H1 (cell line): ENCODE data around the gene OR6N2. TPM values are rescaled to one million over a fixed set of nuclear protein-coding genes. Genes with fewer than 3 reads are reported as not detected.

Source experiments
- CREB1 ChIP-seq: IDR thresholded peaks from 2 replicates; pipeline ENCODE4 v1.6.1; 2012; ENCODE audit warnings: inconsistent platforms
- EZH2 ChIP-seq: fragments of 200-600 bp; sonication (generic); IDR thresholded peaks from 2 replicates; pipeline ENCODE4 v1.7.1; 2012; ENCODE audit warnings: low read depth, mild to moderate bottlenecking, moderate library complexity, low read length, inconsistent platforms; ENCODE audit not compliant: severe bottlenecking
- GABPA ChIP-seq: IDR thresholded peaks from 2 replicates; pipeline ENCODE4 v1.6.1; 2011; ENCODE audit warnings: mild to moderate bottlenecking, low read length, moderate library complexity, borderline replicate concordance; ENCODE audit not compliant: insufficient read depth
- JUND ChIP-seq: IDR thresholded peaks from 2 replicates; pipeline ENCODE4 v1.6.1; 2011; ENCODE audit warnings: mild to moderate bottlenecking, improper control_type of control experiment, low read length
- PHF8 ChIP-seq: fragments of 200-600 bp; sonication (generic); conservative IDR thresholded peaks from 2 replicates; pipeline ENCODE4 v1.7.1; 2012; ENCODE audit warnings: low read depth, mild to moderate bottlenecking, inconsistent platforms, low read length, moderate library complexity
- RBBP5 ChIP-seq: IDR thresholded peaks from 2 replicates; pipeline ENCODE4 v1.7.1; 2012; ENCODE audit warnings: low read depth, mild to moderate bottlenecking, inconsistent platforms, low read length, moderate library complexity, borderline replicate concordance
- SP1 ChIP-seq: IDR thresholded peaks from 2 replicates; pipeline ENCODE4 v1.6.1; 2011; ENCODE audit warnings: low read depth, low read length
- TAF7 ChIP-seq: optimal IDR thresholded peaks from 2 replicates; pipeline ENCODE3; 2011; ENCODE audit warnings: low read depth, mild to moderate bottlenecking, inconsistent platforms, low read length, moderate library complexity, borderline replicate concordance
- polyA plus RNA-seq, 7 experiments: library from polyadenylated mRNA; depleted of rRNA in 3 of 7; stranded (reverse) in 5 of 7; unstranded in 2 of 7; fragments of >200 nt in 5 of 7; fragments of 200-250 nt in 2 of 7; gene quantifications; 1 replicate in 5 of 7; 2 replicates in 1 of 7; 4 replicates in 1 of 7; pipeline versions ENCODE4 v1.2.1 to v1.2.3, GENCODE V29; 2011 to 2013; ENCODE audit warnings: missing spikeins in 2 of 7, mixed read lengths in 2 of 7
- total RNA-seq: library from RNA; stranded (reverse); fragmentation: NEBNext Ultra II Directional; extraction: Animal tissue kit (Norgen Biotek cat#: 25700); gene quantifications from 2 replicates; pipeline ENCODE4 v1.2.1, GENCODE V29; 2021
- TF ChIP-seq, protein P1 (sequence below): fragments of 300-600 bp; sonication (generic); IDR thresholded peaks from 2 replicates; pipeline ENCODE4 v1.7.1; 2012; ENCODE audit warnings: low read length, moderate library complexity, mild to moderate bottlenecking, inconsistent platforms; ENCODE audit not compliant: insufficient replicate concordance

OR6N2 gene
- total and polyA plus RNA-seq, 2 of the 8 experiments (the other 6 are each of a cell fraction or from before 2014, with no cell fraction given), result not detected

- TF ChIP-seq, protein P1, sequence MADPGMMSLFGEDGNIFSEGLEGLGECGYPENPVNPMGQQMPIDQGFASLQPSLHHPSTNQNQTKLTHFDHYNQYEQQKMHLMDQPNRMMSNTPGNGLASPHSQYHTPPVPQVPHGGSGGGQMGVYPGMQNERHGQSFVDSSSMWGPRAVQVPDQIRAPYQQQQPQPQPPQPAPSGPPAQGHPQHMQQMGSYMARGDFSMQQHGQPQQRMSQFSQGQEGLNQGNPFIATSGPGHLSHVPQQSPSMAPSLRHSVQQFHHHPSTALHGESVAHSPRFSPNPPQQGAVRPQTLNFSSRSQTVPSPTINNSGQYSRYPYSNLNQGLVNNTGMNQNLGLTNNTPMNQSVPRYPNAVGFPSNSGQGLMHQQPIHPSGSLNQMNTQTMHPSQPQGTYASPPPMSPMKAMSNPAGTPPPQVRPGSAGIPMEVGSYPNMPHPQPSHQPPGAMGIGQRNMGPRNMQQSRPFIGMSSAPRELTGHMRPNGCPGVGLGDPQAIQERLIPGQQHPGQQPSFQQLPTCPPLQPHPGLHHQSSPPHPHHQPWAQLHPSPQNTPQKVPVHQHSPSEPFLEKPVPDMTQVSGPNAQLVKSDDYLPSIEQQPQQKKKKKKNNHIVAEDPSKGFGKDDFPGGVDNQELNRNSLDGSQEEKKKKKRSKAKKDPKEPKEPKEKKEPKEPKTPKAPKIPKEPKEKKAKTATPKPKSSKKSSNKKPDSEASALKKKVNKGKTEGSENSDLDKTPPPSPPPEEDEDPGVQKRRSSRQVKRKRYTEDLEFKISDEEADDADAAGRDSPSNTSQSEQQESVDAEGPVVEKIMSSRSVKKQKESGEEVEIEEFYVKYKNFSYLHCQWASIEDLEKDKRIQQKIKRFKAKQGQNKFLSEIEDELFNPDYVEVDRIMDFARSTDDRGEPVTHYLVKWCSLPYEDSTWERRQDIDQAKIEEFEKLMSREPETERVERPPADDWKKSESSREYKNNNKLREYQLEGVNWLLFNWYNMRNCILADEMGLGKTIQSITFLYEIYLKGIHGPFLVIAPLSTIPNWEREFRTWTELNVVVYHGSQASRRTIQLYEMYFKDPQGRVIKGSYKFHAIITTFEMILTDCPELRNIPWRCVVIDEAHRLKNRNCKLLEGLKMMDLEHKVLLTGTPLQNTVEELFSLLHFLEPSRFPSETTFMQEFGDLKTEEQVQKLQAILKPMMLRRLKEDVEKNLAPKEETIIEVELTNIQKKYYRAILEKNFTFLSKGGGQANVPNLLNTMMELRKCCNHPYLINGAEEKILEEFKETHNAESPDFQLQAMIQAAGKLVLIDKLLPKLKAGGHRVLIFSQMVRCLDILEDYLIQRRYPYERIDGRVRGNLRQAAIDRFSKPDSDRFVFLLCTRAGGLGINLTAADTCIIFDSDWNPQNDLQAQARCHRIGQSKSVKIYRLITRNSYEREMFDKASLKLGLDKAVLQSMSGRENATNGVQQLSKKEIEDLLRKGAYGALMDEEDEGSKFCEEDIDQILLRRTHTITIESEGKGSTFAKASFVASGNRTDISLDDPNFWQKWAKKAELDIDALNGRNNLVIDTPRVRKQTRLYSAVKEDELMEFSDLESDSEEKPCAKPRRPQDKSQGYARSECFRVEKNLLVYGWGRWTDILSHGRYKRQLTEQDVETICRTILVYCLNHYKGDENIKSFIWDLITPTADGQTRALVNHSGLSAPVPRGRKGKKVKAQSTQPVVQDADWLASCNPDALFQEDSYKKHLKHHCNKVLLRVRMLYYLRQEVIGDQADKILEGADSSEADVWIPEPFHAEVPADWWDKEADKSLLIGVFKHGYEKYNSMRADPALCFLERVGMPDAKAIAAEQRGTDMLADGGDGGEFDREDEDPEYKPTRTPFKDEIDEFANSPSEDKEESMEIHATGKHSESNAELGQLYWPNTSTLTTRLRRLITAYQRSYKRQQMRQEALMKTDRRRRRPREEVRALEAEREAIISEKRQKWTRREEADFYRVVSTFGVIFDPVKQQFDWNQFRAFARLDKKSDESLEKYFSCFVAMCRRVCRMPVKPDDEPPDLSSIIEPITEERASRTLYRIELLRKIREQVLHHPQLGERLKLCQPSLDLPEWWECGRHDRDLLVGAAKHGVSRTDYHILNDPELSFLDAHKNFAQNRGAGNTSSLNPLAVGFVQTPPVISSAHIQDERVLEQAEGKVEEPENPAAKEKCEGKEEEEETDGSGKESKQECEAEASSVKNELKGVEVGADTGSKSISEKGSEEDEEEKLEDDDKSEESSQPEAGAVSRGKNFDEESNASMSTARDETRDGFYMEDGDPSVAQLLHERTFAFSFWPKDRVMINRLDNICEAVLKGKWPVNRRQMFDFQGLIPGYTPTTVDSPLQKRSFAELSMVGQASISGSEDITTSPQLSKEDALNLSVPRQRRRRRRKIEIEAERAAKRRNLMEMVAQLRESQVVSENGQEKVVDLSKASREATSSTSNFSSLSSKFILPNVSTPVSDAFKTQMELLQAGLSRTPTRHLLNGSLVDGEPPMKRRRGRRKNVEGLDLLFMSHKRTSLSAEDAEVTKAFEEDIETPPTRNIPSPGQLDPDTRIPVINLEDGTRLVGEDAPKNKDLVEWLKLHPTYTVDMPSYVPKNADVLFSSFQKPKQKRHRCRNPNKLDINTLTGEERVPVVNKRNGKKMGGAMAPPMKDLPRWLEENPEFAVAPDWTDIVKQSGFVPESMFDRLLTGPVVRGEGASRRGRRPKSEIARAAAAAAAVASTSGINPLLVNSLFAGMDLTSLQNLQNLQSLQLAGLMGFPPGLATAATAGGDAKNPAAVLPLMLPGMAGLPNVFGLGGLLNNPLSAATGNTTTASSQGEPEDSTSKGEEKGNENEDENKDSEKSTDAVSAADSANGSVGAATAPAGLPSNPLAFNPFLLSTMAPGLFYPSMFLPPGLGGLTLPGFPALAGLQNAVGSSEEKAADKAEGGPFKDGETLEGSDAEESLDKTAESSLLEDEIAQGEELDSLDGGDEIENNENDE, result no peak
- no peak for TF ChIP-seq SP1
- no peak for TF ChIP-seq JUND
- no peak for TF ChIP-seq TAF7
- TF ChIP-seq GABPA, result no peak
- no peak for TF ChIP-seq CREB1
- no peak for TF ChIP-seq PHF8
- TF ChIP-seq RBBP5, result no peak
- TF ChIP-seq EZH2, result no peak
These were observed 18.7 kb upstream of the OR6N2 start (continued) for GRCh38 chr1:158799689-158800088.
